ENCODE results near the gene MEGF8.

The MEGF8 gene

GRCh38 chr19:42343344-42344110 is 18.1 kb downstream of the MEGF8 start:
- no peak for ATAC-seq

GRCh38 chr19:42344336-42344893 is 19.0 kb downstream of the MEGF8 start:
- Mint-ChIP-seq H3K27ac (no peak overlapping the region), H3K9me3 (no peaks in the 10 kb centered on the region), H3K36me3 (ENCODE audit: low read depth) (peaks cover 2% of the 10 kb centered on the region), H3K4me1 (peaks cover under 1% of the 10 kb centered on the region), H3K27me3 (no peaks in the 10 kb centered on the region), H3K4me3 (no peak overlapping the region)
- ATAC-seq (no peak), DNase-seq (no peak)

More at GRCh38 chr19:42343344-42344110, 18.1 kb downstream of the MEGF8 start:
- Mint-ChIP-seq H3K9me3 (no peaks in the 10 kb centered on the region), H3K27me3 (no peaks in the 10 kb centered on the region), H3K36me3 (ENCODE audit: low read depth) (peaks cover 2% of the 10 kb centered on the region), H3K27ac (no peak overlapping the region), H3K4me3 (no peak overlapping the region), H3K4me1 (peaks cover 3% of the 10 kb centered on the region)
- no peak for DNase-seq

- Mint-ChIP-seq H3K27ac (no peak overlapping the region), H3K27me3 (no peaks in the 10 kb centered on the region), H3K4me1 (no peaks in the 10 kb centered on the region), H3K36me3 (ENCODE audit: low read depth) (peaks cover 2% of the 10 kb centered on the region), H3K4me3 (no peak overlapping the region), H3K9me3 (no peaks in the 10 kb centered on the region)
- ATAC-seq (no peak), DNase-seq (no peak)
Observed at GRCh38 chr19:42345191-42345812, 19.9 kb downstream of the MEGF8 start.

GRCh38 chr19:42348211-42348610 is 22.8 kb downstream of the MEGF8 start:
- DNase-seq (no peak), ATAC-seq (no peak)
- no peaks in the 10 kb centered on the region for H3K9me3 Mint-ChIP-seq
- no peak overlapping the region for H3K27ac Mint-ChIP-seq
- peaks cover 2% of the 10 kb centered on the region for H3K36me3 Mint-ChIP-seq (ENCODE audit: low read depth)
- peaks cover 4% of the 10 kb centered on the region for H3K4me1 Mint-ChIP-seq
- H3K27me3 Mint-ChIP-seq: no peaks in the 10 kb centered on the region
- H3K4me3 Mint-ChIP-seq: no peak overlapping the region

- no peak for ATAC-seq
- H3K27ac Mint-ChIP-seq: no peak overlapping the region
- H3K36me3 Mint-ChIP-seq (ENCODE audit: low read depth): peaks cover 2% of the 10 kb centered on the region
Observed at GRCh38 chr19:42349378-42350107, 24.1 kb downstream of the MEGF8 start.

GRCh38 chr19:42350417-42350816 is 25.0 kb downstream of the MEGF8 start:
- Mint-ChIP-seq H3K4me3 (no peak overlapping the region), H3K27me3 (no peaks in the 10 kb centered on the region), H3K27ac (no peak overlapping the region), H3K4me1 (peaks cover 4% of the 10 kb centered on the region), H3K36me3 (ENCODE audit: low read depth) (no peaks in the 10 kb centered on the region), H3K9me3 (no peaks in the 10 kb centered on the region)
- DNase-seq: no peak
- ATAC-seq: no peak

More at GRCh38 chr19:42349378-42350107, 24.1 kb downstream of the MEGF8 start:
- no peak for DNase-seq
- H3K9me3 Mint-ChIP-seq: no peaks in the 10 kb centered on the region
- no peaks in the 10 kb centered on the region for H3K27me3 Mint-ChIP-seq
- peaks cover 4% of the 10 kb centered on the region for H3K4me1 Mint-ChIP-seq
- no peak overlapping the region for H3K4me3 Mint-ChIP-seq

GRCh38 chr19:42351079-42351735 is 25.8 kb downstream of the MEGF8 start:
- DNase-seq (no peak), ATAC-seq (no peak)
- H3K4me3 Mint-ChIP-seq: no peak overlapping the region
- peaks cover 4% of the 10 kb centered on the region for H3K4me1 Mint-ChIP-seq
- H3K9me3 Mint-ChIP-seq: no peaks in the 10 kb centered on the region
- no peak overlapping the region for H3K27ac Mint-ChIP-seq
- H3K36me3 Mint-ChIP-seq (ENCODE audit: low read depth): no peaks in the 10 kb centered on the region
- no peaks in the 10 kb centered on the region for H3K27me3 Mint-ChIP-seq

- Mint-ChIP-seq H3K27ac (no peak overlapping the region), H3K36me3 (ENCODE audit: low read depth) (no peaks in the 10 kb centered on the region), H3K4me3 (no peak overlapping the region), H3K4me1 (peaks cover 4% of the 10 kb centered on the region), H3K9me3 (no peaks in the 10 kb centered on the region), H3K27me3 (no peaks in the 10 kb centered on the region)
- DNase-seq: peak; percentile 16
- peak; percentile 83 for ATAC-seq
Observed at GRCh38 chr19:42352301-42353259, 27.1 kb downstream of the MEGF8 start.

- Mint-ChIP-seq H3K27me3 (no peaks in the 10 kb centered on the region), H3K36me3 (ENCODE audit: low read depth) (no peaks in the 10 kb centered on the region), H3K4me1 (peaks cover 4% of the 10 kb centered on the region), H3K27ac (no peak overlapping the region), H3K4me3 (no peak overlapping the region), H3K9me3 (no peaks in the 10 kb centered on the region)
- ATAC-seq (no peak), DNase-seq (no peak)
Observed at GRCh38 chr19:42353341-42354015, 28.0 kb downstream of the MEGF8 start.

GRCh38 chr19:42355896-42356295 is 30.5 kb downstream of the MEGF8 start:
- H3K4me3 Mint-ChIP-seq: no peak overlapping the region
- no peak for DNase-seq
- no peaks in the 10 kb centered on the region for H3K27me3 Mint-ChIP-seq
- no peak overlapping the region for H3K27ac Mint-ChIP-seq
- no peak for ATAC-seq
- H3K36me3 Mint-ChIP-seq (ENCODE audit: low read depth): no peaks in the 10 kb centered on the region
- peaks cover 4% of the 10 kb centered on the region for H3K4me1 Mint-ChIP-seq
- H3K9me3 Mint-ChIP-seq: no peaks in the 10 kb centered on the region

GRCh38 chr19:42356686-42357085 is 31.3 kb downstream of the MEGF8 start:
- DNase-seq (no peak), ATAC-seq (no peak)
- Mint-ChIP-seq H3K9me3 (no peaks in the 10 kb centered on the region), H3K27me3 (no peaks in the 10 kb centered on the region), H3K4me3 (no peak overlapping the region), H3K4me1 (peaks cover 4% of the 10 kb centered on the region), H3K27ac (no peak overlapping the region), H3K36me3 (ENCODE audit: low read depth) (no peaks in the 10 kb centered on the region)

GRCh38 chr19:42357290-42357689 is 31.9 kb downstream of the MEGF8 start:
- Mint-ChIP-seq H3K4me3 (no peak overlapping the region), H3K36me3 (ENCODE audit: low read depth) (no peaks in the 10 kb centered on the region), H3K4me1 (peaks cover 3% of the 10 kb centered on the region), H3K27me3 (no peaks in the 10 kb centered on the region), H3K27ac (no peak overlapping the region), H3K9me3 (no peaks in the 10 kb centered on the region)
- DNase-seq (no peak), ATAC-seq (no peak)
